GM12874 (cell line): ENCODE measurements around the gene CLIP4.
A peak's percentile ranks its signal among the peaks of the same experiment; 100 is the strongest.

Experiments used
- TF ChIP-seq, protein P1 (sequence below): IDR thresholded peaks from 2 replicates; pipeline ENCODE4 v1.5.1; 2011; ENCODE audit warnings: low read depth, mild to moderate bottlenecking, control low read depth, low read length, moderate library complexity; ENCODE audit not compliant: insufficient read depth

The CLIP4 gene

DNA sequence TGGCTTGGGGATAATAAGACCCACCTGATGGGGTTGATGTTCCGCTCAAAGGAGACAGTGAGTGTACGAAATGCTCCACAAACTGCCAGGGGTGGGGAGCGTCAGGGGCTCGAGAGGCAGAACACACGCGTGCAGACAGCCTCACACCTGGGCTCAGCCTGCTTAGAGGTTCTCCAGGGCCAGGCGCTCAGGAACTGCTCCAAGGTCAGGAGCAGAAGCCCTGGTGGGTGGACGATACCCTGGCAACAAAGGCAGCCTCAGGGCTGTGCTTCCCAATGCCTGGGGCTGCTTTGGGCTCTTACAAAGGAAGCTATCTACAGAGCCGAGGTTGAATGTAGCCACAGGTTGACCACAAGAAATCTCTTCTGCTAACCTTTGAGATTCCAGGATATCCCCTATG, 114.4 kb downstream of the CLIP4 start:
- TF ChIP-seq, protein P1, sequence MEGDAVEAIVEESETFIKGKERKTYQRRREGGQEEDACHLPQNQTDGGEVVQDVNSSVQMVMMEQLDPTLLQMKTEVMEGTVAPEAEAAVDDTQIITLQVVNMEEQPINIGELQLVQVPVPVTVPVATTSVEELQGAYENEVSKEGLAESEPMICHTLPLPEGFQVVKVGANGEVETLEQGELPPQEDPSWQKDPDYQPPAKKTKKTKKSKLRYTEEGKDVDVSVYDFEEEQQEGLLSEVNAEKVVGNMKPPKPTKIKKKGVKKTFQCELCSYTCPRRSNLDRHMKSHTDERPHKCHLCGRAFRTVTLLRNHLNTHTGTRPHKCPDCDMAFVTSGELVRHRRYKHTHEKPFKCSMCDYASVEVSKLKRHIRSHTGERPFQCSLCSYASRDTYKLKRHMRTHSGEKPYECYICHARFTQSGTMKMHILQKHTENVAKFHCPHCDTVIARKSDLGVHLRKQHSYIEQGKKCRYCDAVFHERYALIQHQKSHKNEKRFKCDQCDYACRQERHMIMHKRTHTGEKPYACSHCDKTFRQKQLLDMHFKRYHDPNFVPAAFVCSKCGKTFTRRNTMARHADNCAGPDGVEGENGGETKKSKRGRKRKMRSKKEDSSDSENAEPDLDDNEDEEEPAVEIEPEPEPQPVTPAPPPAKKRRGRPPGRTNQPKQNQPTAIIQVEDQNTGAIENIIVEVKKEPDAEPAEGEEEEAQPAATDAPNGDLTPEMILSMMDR: no peak

DNA sequence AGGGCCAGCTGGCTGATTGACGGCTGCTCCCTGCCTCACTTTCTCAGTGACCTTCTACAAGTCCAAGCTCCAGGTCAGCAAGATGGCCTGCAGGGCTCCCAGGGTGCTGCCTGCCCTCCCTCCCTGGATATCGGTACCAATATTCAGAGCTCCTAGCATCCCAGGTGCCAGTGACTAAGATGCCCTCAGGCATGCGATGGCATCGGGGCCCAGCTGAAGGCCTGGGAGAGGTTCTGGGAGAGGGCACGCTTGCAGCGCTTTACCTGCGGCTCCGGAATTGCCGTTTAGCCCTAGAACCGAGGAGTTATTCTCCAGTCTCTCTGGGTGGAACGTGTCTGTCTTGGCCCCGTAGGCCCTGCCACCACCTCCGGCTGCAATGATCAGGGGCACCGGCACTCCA, 116.8 kb downstream of the CLIP4 start:
- TF ChIP-seq, protein P1: no peak

DNA sequence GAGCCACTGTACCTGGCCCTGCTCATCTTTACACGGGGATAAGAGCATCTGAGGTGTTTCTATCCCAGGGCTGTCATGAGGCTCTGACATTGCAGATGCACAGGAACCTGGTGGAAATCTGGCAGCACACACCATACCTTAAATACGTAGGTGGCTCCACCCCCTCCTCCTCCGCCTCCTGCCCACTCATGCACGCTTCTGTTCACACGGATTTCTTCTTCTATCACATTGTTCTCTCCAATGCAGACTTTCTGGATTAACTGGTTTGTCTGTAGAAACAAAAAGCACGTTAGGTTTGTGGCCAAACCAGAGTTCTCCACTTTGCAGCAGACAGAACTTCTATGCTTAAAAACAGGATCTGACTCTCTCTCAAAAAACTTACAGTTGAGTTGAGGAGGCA, 118.2 kb downstream of the CLIP4 start:
- TF ChIP-seq, protein P1: no peak

DNA sequence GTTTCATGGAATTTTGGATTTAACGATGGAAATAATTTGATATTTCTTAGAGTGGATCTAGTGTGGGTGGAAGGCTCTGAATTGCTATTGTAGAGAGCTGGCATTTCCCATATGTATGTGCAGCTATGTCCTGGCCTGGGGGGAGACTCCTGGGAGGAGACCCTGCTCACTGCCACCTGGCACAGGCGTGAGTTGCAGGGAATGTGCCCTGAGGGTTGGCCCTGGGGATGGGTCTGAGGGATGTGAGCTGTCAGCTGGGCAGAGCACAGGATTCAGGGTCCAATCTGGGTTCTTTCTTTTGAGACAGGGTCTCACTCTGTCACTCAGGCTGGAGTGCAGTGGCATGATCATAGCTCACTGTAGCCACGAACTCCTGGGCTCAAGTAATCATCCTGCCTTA, 120.2 kb downstream of the CLIP4 start:
- TF ChIP-seq, protein P1: no peak

DNA sequence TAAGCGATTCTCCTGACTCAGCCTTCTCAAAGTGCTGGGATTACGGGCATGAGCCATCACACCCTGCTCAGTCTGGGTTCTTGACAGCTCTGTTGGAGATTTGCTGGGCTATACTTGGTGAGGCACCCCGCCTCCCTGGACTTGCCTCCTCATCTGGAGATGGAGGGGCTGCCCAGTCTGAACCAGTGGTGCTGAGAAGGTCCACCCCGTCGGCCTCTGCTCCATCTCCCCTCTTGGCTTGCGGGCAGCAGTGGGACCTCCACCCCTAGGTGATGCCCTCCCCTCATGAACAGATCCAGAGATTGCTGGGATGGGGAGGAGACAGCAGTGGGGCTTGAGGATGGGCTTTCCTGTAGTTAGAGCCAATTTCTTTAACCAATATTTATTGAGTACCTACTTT, 120.9 kb downstream of the CLIP4 start:
- TF ChIP-seq, protein P1: no peak

DNA sequence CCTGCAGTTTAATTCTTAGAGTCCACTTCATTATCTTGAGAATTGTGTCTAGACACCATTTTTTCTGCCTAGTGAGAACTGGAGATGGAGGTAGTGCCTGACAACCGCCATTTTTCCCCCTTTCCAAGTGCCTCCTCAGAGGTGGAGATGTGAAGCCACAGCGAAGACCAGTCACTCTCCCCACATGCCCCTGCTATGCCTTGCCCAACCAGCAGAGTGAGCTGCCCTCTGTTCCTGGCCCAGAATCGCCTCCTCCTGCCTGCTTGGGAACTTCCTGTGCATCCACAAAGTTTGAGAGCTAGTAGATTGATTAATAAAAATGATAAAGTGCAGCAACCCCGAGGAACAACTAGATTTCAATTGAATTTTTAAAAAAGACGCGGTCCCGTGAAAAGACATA, 123.3 kb downstream of the CLIP4 start:
- TF ChIP-seq, protein P1: peak; percentile 76
